GM12878 (cell line): ENCODE data around the gene PCID2. TPM values are rescaled to one million over a fixed set of nuclear protein-coding genes. Genes with fewer than 3 reads are reported as not detected.

Source experiments
- CHD2 ChIP-seq: IDR thresholded peaks from 2 replicates; pipeline ENCODE4 v1.6.1; 2011; ENCODE audit warnings: low read depth, low read length, improper control_type of control experiment, borderline replicate concordance
- DPF2 ChIP-seq: fragments of 450-650 bp; IDR thresholded peaks from 2 replicates; pipeline ENCODE4 v1.6.1; 2017; ENCODE audit warnings: mild to moderate bottlenecking
- IKZF1 ChIP-seq: fragments of 450-650 bp; conservative IDR thresholded peaks from 2 replicates; pipeline ENCODE4 v1.6.1; 2017; ENCODE audit warnings: antibody characterized with exemption, mild to moderate bottlenecking
- IRF3 ChIP-seq: fragments of 450-650 bp; IDR thresholded peaks from 2 replicates; pipeline ENCODE4 v1.6.1; 2014; ENCODE audit warnings: mild to moderate bottlenecking
- RB1 ChIP-seq: fragments of 450-650 bp; formaldehyde crosslinking; IDR thresholded peaks from 2 replicates; pipeline ENCODE4 v1.6.1; 2017; ENCODE audit warnings: mild to moderate bottlenecking, borderline replicate concordance
- STAT3 ChIP-seq: IDR thresholded peaks from 2 replicates; pipeline ENCODE4 v1.6.1; 2011; ENCODE audit warnings: low read depth, low read length, improper control_type of control experiment
- ZBTB40 ChIP-seq: fragments of 450-650 bp; IDR thresholded peaks from 2 replicates; pipeline ENCODE4 v1.6.1; 2016; ENCODE audit warnings: mild to moderate bottlenecking, moderate library complexity, borderline replicate concordance
- polyA plus RNA-seq, 11 experiments: library from polyadenylated mRNA; depleted of rRNA in 4 of 11; unstranded in 6 of 11; stranded (reverse) in 5 of 11; fragments of >200 nt; fragmentation: Nextera tagmentation in 4 of 11; fragmentation: Illumina TruSeq in 1 of 11; extraction: Ambion mirVana in 4 of 11; extraction: Trizol in 1 of 11; gene quantifications; 1 replicate in 1 of 11; 2 replicates in 10 of 11; pipeline versions ENCODE4 v1.2.1 to v1.2.3, GENCODE V29; 2011 to 2016; ENCODE audit warnings: inconsistent platforms in 2 of 11, missing spikeins in 2 of 11, low read depth in 1 of 11
- total RNA-seq, 4 experiments: library from RNA; depleted of rRNA in 3 of 4; stranded (reverse); fragments of >200 nt in 3 of 4; fragmentation: Illumina TruSeq in 1 of 4; extraction: Trizol in 1 of 4; gene quantifications; 2 replicates each; pipeline versions ENCODE4 v1.2.1 to v1.2.3, GENCODE V29; 2013 to 2021

Gene PCID2
- total and polyA plus RNA-seq, 10 of the 15 experiments (the other 5 are each of a cell fraction or from before 2014, with no cell fraction given) = 37.0 to 98.1 (median 58.3) TPM

GRCh38 chr13:113216254-113217048 lies 8.0 kb upstream of the PCID2 start (continued):
- TF ChIP-seq IRF3 = no peak
- no peak for TF ChIP-seq CHD2
- TF ChIP-seq IKZF1 = no peak
- no peak for TF ChIP-seq RB1
- no peak for TF ChIP-seq ZBTB40
- TF ChIP-seq STAT3 = no peak
- no peak for TF ChIP-seq DPF2
- TF ChIP-seq, all 136 proteins: peak for 0
